Vagina (tissue), 2 donors: ENCODE data around the gene CRADD. TPM values are rescaled to one million over a fixed set of nuclear protein-coding genes. Genes with fewer than 3 reads are reported as not detected.

Experiments
- DNase-seq, 2 donors: peaks; one replicate each; pipeline ENCODE4 v3.0.0-alpha.2; 2017; ENCODE audit errors: extremely low spot score in 2 of 2
- H3K27ac ChIP-seq: fragments of 200-600 bp; sonication (generic); one replicate; pipeline ENCODE4 v1.5.1; 2019
- H3K27me3 ChIP-seq: fragments of 200-600 bp; sonication (generic); one replicate; pipeline ENCODE4 v1.5.1; 2019
- H3K36me3 ChIP-seq, 2 donors: fragments of 200-600 bp; sonication (generic); one replicate each; pipeline ENCODE4 v1.5.1; 2017 to 2019
- H3K4me1 ChIP-seq: fragments of 200-600 bp; sonication (generic); one replicate; pipeline ENCODE4 v1.5.1; 2019
- H3K4me3 ChIP-seq, 2 donors: fragments of 200-600 bp; sonication (generic); 1 replicate in 1 of 2; 2 replicates in 1 of 2; pipeline ENCODE4 v1.5.1; 2016 to 2019
- H3K9me3 ChIP-seq: fragments of 200-600 bp; sonication (generic); one replicate; pipeline ENCODE4 v1.5.1; 2019
- CTCF ChIP-seq, 3 experiments: fragments of 450-650 bp in 2 of 3; fragments of 200-600 bp in 1 of 3; sonication (generic) in 1 of 3; IDR thresholded peaks; one replicate each; pipeline ENCODE4 v1.5.1; 2017 to 2019; ENCODE audit warnings: antibody characterized with exemption in 3 of 3, mild to moderate bottlenecking in 2 of 3, moderate library complexity in 2 of 3
- POLR2A ChIP-seq, 2 donors: fragments of 450-650 bp; IDR thresholded peaks; one replicate each; pipeline ENCODE4 v1.6.1; 2017; ENCODE audit warnings: antibody characterized with exemption in 2 of 2, mild to moderate bottlenecking in 2 of 2, moderate library complexity in 2 of 2
- POLR2AphosphoS5 ChIP-seq, 2 donors: sonication (generic); formaldehyde crosslinking; IDR thresholded peaks; one replicate each; pipeline ENCODE4 v1.9.0; 2017; ENCODE audit warnings: antibody characterized with exemption in 2 of 2, mild to moderate bottlenecking in 2 of 2, low read depth in 1 of 2; ENCODE audit not compliant: insufficient read depth in 1 of 2
- intact Hi-C: fragments of 100-400 bp; cut with DNase I; formaldehyde crosslinking; loops from one replicate; pipeline ENCODE4 v1.15.1; 2023
- small RNA-seq: library from RNA; depleted of rRNA; stranded (forward); fragments of <200 nt; gene quantifications from one replicate; pipeline ENCODE3, GENCODE V24; 2016
- total RNA-seq: library from RNA; depleted of rRNA; stranded (reverse); fragments of >200 nt; gene quantifications from one replicate; pipeline ENCODE4 v1.2.3, GENCODE V29; 2016

The CRADD gene
- total RNA-seq, 1 donor from 2014 or later = 40.8 TPM

DNA sequence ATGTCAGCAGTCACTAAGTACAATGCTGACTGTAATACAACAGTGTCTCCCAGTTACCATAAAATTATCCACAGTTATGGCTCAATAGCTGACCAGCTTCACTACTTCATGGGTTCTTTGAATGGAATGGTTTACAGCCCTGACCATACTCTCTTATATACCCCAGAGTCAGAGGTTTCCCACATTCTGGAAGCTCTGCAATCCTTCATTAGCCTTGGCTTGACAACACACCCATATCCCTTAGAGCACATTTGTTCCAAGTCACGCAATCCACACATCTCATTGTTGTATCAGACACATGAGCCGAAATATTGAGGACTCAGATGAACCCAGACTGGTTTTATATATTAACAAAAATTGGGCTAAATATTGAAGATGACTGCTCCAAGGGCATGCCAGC, 261.8 kb downstream of the CRADD start:
- Histone ChIP-seq H3K27me3 (no peaks in the 10 kb centered on the region), H3K36me3 (no peaks in the 10 kb centered on the region), H3K9me3 (no peaks in the 10 kb centered on the region), H3K4me1 (peaks cover under 1% of the 10 kb centered on the region), H3K27ac (no peak overlapping the region), H3K4me3 (no peak overlapping the region)
- TF ChIP-seq POLR2AphosphoS5 (IDR thresholded peaks at IDR 0.05; ENCODE audit: insufficient read depth in 1 of 2, low read depth in 1 of 2) = no peak
- no peak for TF ChIP-seq POLR2A (IDR thresholded peaks at IDR 0.05)
- TF ChIP-seq CTCF (IDR thresholded peaks at IDR 0.05) = no peak
- no peak for DNase-seq
- intact Hi-C loops = no loop called here

DNA sequence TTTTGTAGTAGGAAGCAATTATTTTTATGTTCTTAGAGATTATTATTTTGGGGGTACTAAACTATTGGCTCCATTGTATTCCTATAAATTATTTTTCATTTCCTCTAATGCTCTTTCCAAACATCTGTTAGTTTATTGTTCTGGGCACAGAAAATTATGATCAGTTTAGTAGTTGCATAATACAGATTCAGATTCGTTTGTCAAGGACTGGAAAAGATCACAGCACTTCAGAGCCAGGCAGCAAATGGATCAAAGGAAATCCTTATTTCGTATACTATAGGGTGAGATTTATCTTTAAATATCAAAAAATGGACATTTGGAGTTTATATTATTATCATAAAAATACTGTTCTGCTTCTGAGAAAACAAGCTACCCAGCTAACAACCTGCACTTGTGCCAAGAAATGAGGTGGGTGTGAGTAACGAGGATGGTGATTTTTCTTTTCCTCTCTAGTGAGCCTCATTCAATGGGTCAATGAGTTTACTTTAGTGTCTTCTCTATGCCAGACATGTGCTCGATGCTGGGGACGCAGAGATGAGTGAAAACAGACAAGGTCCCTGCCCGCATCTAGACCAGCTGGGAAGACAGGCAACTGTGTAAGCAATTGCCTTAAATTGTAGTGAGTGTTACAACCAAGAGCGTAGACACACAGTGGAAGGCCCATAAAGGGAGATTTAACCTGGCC, 262.6 kb downstream of the CRADD start:
- Histone ChIP-seq H3K36me3 (no peaks in the 10 kb centered on the region), H3K4me1 (peaks cover 5% of the 10 kb centered on the region), H3K27me3 (no peaks in the 10 kb centered on the region), H3K4me3 (no peak overlapping the region), H3K9me3 (no peaks in the 10 kb centered on the region), H3K27ac (no peak overlapping the region)
- TF ChIP-seq POLR2AphosphoS5 (IDR thresholded peaks at IDR 0.05; ENCODE audit: insufficient read depth in 1 of 2, low read depth in 1 of 2) = no peak
- TF ChIP-seq CTCF (IDR thresholded peaks at IDR 0.05) = no peak
- no peak for TF ChIP-seq POLR2A (IDR thresholded peaks at IDR 0.05)
- no peak for DNase-seq
- intact Hi-C loops = no loop called here

- Histone ChIP-seq H3K9me3 (no peaks in the 10 kb centered on the region), H3K27me3 (no peaks in the 10 kb centered on the region), H3K4me1 (peaks cover 5% of the 10 kb centered on the region), H3K27ac (peak overlapping the region; percentile 36), H3K4me3 (no peak overlapping the region), H3K36me3 (no peaks in the 10 kb centered on the region)
- DNase-seq = no peak
- TF ChIP-seq CTCF (IDR thresholded peaks at IDR 0.05) = no peak
- no peak for TF ChIP-seq POLR2AphosphoS5 (IDR thresholded peaks at IDR 0.05; ENCODE audit: insufficient read depth in 1 of 2, low read depth in 1 of 2)
- no peak for TF ChIP-seq POLR2A (IDR thresholded peaks at IDR 0.05)
- intact Hi-C loops = no loop called here
Measured at GRCh38 chr12:93943780-93944179, 266.6 kb downstream of the CRADD start.

GRCh38 chr12:93944201-93944600, 267.0 kb downstream of the CRADD start:
- no peaks in the 10 kb centered on the region for H3K27me3 ChIP-seq
- no peaks in the 10 kb centered on the region for H3K9me3 ChIP-seq
- peaks cover 5% of the 10 kb centered on the region for H3K4me1 ChIP-seq
- intact Hi-C loops = no loop called here
- no peak overlapping the region for H3K4me3 ChIP-seq
- TF ChIP-seq POLR2AphosphoS5 (IDR thresholded peaks at IDR 0.05; ENCODE audit: insufficient read depth in 1 of 2, low read depth in 1 of 2) (no peak), CTCF (IDR thresholded peaks at IDR 0.05) (no peak), POLR2A (IDR thresholded peaks at IDR 0.05) (no peak)
- DNase-seq = no peak
- peak overlapping the region; percentile 36 for H3K27ac ChIP-seq
- H3K36me3 ChIP-seq = no peaks in the 10 kb centered on the region

Small RNA genes within 50 kb of the gene (small RNA-seq; reads per million reads assigned to genes)
- gene RN7SL630P = not detected

Other genes with a start within 250 kb of the CRADD start
- gene UBE2N, start 235.4 kb upstream of the CRADD start, total RNA-seq = 52.5 TPM
- gene MRPL42, start 209.9 kb upstream of the CRADD start, total RNA-seq = 21.4 TPM
- 79.3 TPM for gene SOCS2, start 104.7 kb upstream of the CRADD start, total RNA-seq